Measurements from ENCODE around the gene CLEC4M.

Gene CLEC4M

GRCh38 chr19:7762719-7763293, at the start of gene CLEC4M:
Gene CLEC4M (plus strand): TSS chr19:7763243. CDS start chr19:7763267, 24 bp downstream.
- DNase-seq (ENCODE audit: low read depth in 2 of 2) = no peak

- DNase-seq (ENCODE audit: low read depth in 2 of 2) = no peak
These were observed 47.4 kb upstream of the CLEC4M start for GRCh38 chr19:7715671-7716070.

- DNase-seq (ENCODE audit: low read depth in 2 of 2) = no peak
These were observed 46.3 kb upstream of the CLEC4M start for GRCh38 chr19:7716762-7717161.

- no peak for DNase-seq (ENCODE audit: low read depth in 2 of 2)
These were observed 44.4 kb upstream of the CLEC4M start for GRCh38 chr19:7718668-7719067.

GRCh38 chr19:7720351-7720750, 42.7 kb upstream of the CLEC4M start:
- DNase-seq (ENCODE audit: low read depth in 2 of 2) = no peak

GRCh38 chr19:7722231-7722651, 40.8 kb upstream of the CLEC4M start:
- no peak for DNase-seq (ENCODE audit: low read depth in 2 of 2)

GRCh38 chr19:7725791-7726190, 37.3 kb upstream of the CLEC4M start:
- no peak for DNase-seq (ENCODE audit: low read depth in 2 of 2)

- no peak for DNase-seq (ENCODE audit: low read depth in 2 of 2)
These were observed 33.8 kb upstream of the CLEC4M start for GRCh38 chr19:7729211-7729610.

- DNase-seq (ENCODE audit: low read depth in 2 of 2) = no peak
These were observed 33.2 kb upstream of the CLEC4M start for GRCh38 chr19:7729831-7730285.

GRCh38 chr19:7730286-7731217, 32.5 kb upstream of the CLEC4M start:
- DNase-seq (ENCODE audit: low read depth in 2 of 2) = no peak

- no peak for DNase-seq (ENCODE audit: low read depth in 2 of 2)
These were observed 31.8 kb upstream of the CLEC4M start for GRCh38 chr19:7731218-7731595.

GRCh38 chr19:7731615-7732014, 31.4 kb upstream of the CLEC4M start:
- DNase-seq (ENCODE audit: low read depth in 2 of 2) = no peak

GRCh38 chr19:7732045-7732444, 31.0 kb upstream of the CLEC4M start, which contains the start of gene CLEC4G:
Gene CLEC4G (minus strand): TSS chr19:7732110. CDS start chr19:7732102, 8 bp downstream.
- no peak for DNase-seq (ENCODE audit: low read depth in 2 of 2)

- no peak for DNase-seq (ENCODE audit: low read depth in 2 of 2)
These were observed 29.7 kb upstream of the CLEC4M start for GRCh38 chr19:7733376-7733775.

GRCh38 chr19:7734220-7735203, 28.5 kb upstream of the CLEC4M start:
- no peak for DNase-seq (ENCODE audit: low read depth in 2 of 2)

GRCh38 chr19:7736148-7736547, 26.9 kb upstream of the CLEC4M start:
- no peak for DNase-seq (ENCODE audit: low read depth in 2 of 2)

GRCh38 chr19:7737215-7737614, 25.8 kb upstream of the CLEC4M start:
- no peak for DNase-seq (ENCODE audit: low read depth in 2 of 2)

- no peak for DNase-seq (ENCODE audit: low read depth in 2 of 2)
These were observed 25.0 kb upstream of the CLEC4M start for GRCh38 chr19:7738023-7738422.

- no peak for DNase-seq (ENCODE audit: low read depth in 2 of 2)
These were observed 23.8 kb upstream of the CLEC4M start for GRCh38 chr19:7739211-7739755.

- no peak for DNase-seq (ENCODE audit: low read depth in 2 of 2)
These were observed 23.0 kb upstream of the CLEC4M start for GRCh38 chr19:7739801-7740681.

- no peak for DNase-seq (ENCODE audit: low read depth in 2 of 2)
These were observed 22.4 kb upstream of the CLEC4M start for GRCh38 chr19:7740682-7741054.

Measured in stimulated activated CD8-positive, alpha-beta memory T cell treated with anti-CD3 and anti-CD28 coated beads, Interleukin-7, amount 100 ng/mL, for 4 hours (primary cell).